Stimulated activated CD4-positive, alpha-beta T cell treated with anti-CD3 and anti-CD28 coated beads, Interleukin-1b, Interleukin-23, amount 100 ng/mL, for 4 hours (primary cell): ENCODE data around the gene ATP2A2.
"Not testable (repeated sequence)": the region's sequence is repeated elsewhere in the genome, so short reads cannot be mapped to it uniquely, and the experiment has no call there.

Source experiments
- DNase-seq, 2 donors: peaks; one replicate each; pipeline ENCODE4 v3.0.0-alpha.2; 2020; ENCODE audit warnings: low read depth in 2 of 2

ATP2A2 gene

GRCh38 chr12:110301065-110301806 lies 20.2 kb downstream of the ATP2A2 start:
- DNase-seq, result no peak

GRCh38 chr12:110304061-110304551 lies 23.1 kb downstream of the ATP2A2 start:
- DNase-seq, result no peak

- DNase-seq, result no peak
Measured at GRCh38 chr12:110307372-110307771, 26.3 kb downstream of the ATP2A2 start.

GRCh38 chr12:110310763-110311162 lies 29.7 kb downstream of the ATP2A2 start:
- DNase-seq, result no peak

- no peak for DNase-seq
Measured at GRCh38 chr12:110311903-110312302, 30.9 kb downstream of the ATP2A2 start.

- no peak for DNase-seq
Measured at GRCh38 chr12:110312581-110313360, 31.7 kb downstream of the ATP2A2 start.

GRCh38 chr12:110314308-110314707 lies 33.3 kb downstream of the ATP2A2 start:
- DNase-seq, result no peak

GRCh38 chr12:110316861-110317260 lies 35.8 kb downstream of the ATP2A2 start:
- no peak for DNase-seq

GRCh38 chr12:110317911-110318310 lies 36.9 kb downstream of the ATP2A2 start:
- no peak for DNase-seq

GRCh38 chr12:110320550-110320949 lies 39.5 kb downstream of the ATP2A2 start:
- no peak for DNase-seq

- no peak for DNase-seq
Measured at GRCh38 chr12:110329710-110330109, 48.7 kb downstream of the ATP2A2 start.

- DNase-seq, result no peak
Measured at GRCh38 chr12:110330124-110330523, 49.1 kb downstream of the ATP2A2 start.

GRCh38 chr12:110330544-110330943 lies 49.5 kb downstream of the ATP2A2 start:
- DNase-seq, result no peak

GRCh38 chr12:110333201-110333600 lies 52.2 kb downstream of the ATP2A2 start:
- no peak for DNase-seq

GRCh38 chr12:110335481-110336045 lies 54.5 kb downstream of the ATP2A2 start:
- DNase-seq, result no peak

GRCh38 chr12:110337912-110338710 lies 57.1 kb downstream of the ATP2A2 start:
- DNase-seq, result no peak

- DNase-seq, result no peak
Measured at GRCh38 chr12:110338754-110339153, 57.7 kb downstream of the ATP2A2 start.

- DNase-seq, result no peak
Measured at GRCh38 chr12:110339184-110339952, 58.3 kb downstream of the ATP2A2 start.

GRCh38 chr12:110340261-110340660 lies 59.2 kb downstream of the ATP2A2 start:
- not testable (repeated sequence) for DNase-seq

GRCh38 chr12:110340706-110341105 lies 59.7 kb downstream of the ATP2A2 start:
- DNase-seq, result no peak

- no peak for DNase-seq
Measured at GRCh38 chr12:110342157-110342556, 61.1 kb downstream of the ATP2A2 start.
